ENCODE data around the gene GLG1.
"Not testable (repeated sequence)": the region's sequence is repeated elsewhere in the genome, so short reads cannot be mapped to it uniquely, and the experiment has no call there.

Gene GLG1

GRCh38 chr16:74537746-74538145 lies 69.2 kb downstream of the GLG1 start:
- not testable (repeated sequence) for DNase-seq (ENCODE audit: low spot score)

- not testable (repeated sequence) for DNase-seq (ENCODE audit: low spot score)
Measured at GRCh38 chr16:74534650-74535049, 72.3 kb downstream of the GLG1 start.

GRCh38 chr16:74524926-74525325 lies 82.0 kb downstream of the GLG1 start:
- no peak for DNase-seq (ENCODE audit: low spot score)

GRCh38 chr16:74524117-74524516 lies 82.8 kb downstream of the GLG1 start:
- DNase-seq (ENCODE audit: low spot score): no peak

- not testable (repeated sequence) for DNase-seq (ENCODE audit: low spot score)
Measured at GRCh38 chr16:74523706-74524105, 83.2 kb downstream of the GLG1 start.

GRCh38 chr16:74522160-74522559 lies 84.8 kb downstream of the GLG1 start:
- no peak for DNase-seq (ENCODE audit: low spot score)

GRCh38 chr16:74521691-74522090 lies 85.2 kb downstream of the GLG1 start:
- peak; percentile 45 for DNase-seq (ENCODE audit: low spot score)

GRCh38 chr16:74518934-74519333 lies 88.0 kb downstream of the GLG1 start:
- not testable (repeated sequence) for DNase-seq (ENCODE audit: low spot score)

GRCh38 chr16:74511961-74512360 lies 95.0 kb downstream of the GLG1 start:
- DNase-seq (ENCODE audit: low spot score): no peak

GRCh38 chr16:74505011-74505410 lies 101.9 kb downstream of the GLG1 start:
- DNase-seq (ENCODE audit: low spot score): no peak

- no peak for DNase-seq (ENCODE audit: low spot score)
Measured at GRCh38 chr16:74503412-74503811, 103.5 kb downstream of the GLG1 start.

GRCh38 chr16:74501484-74502478 lies 105.1 kb downstream of the GLG1 start:
- no peak for DNase-seq (ENCODE audit: low spot score)

GRCh38 chr16:74500907-74501306 lies 106.0 kb downstream of the GLG1 start:
- DNase-seq (ENCODE audit: low spot score): no peak

GRCh38 chr16:74499114-74499513 lies 107.8 kb downstream of the GLG1 start:
- DNase-seq (ENCODE audit: low spot score): no peak

GRCh38 chr16:74497761-74498160 lies 109.2 kb downstream of the GLG1 start:
- DNase-seq (ENCODE audit: low spot score): no peak

- DNase-seq (ENCODE audit: low spot score): no peak
Measured at GRCh38 chr16:74496054-74496453, 110.9 kb downstream of the GLG1 start.

- no peak for DNase-seq (ENCODE audit: low spot score)
Measured at GRCh38 chr16:74492976-74493375, 113.9 kb downstream of the GLG1 start.

GRCh38 chr16:74487634-74488495 lies 119.0 kb downstream of the GLG1 start:
- no peak for DNase-seq (ENCODE audit: low spot score)

- DNase-seq (ENCODE audit: low spot score): no peak
Measured at GRCh38 chr16:74485916-74486315, 121.0 kb downstream of the GLG1 start.

GRCh38 chr16:74480150-74481029 lies 126.5 kb downstream of the GLG1 start:
- DNase-seq (ENCODE audit: low spot score): peak; percentile 75

- DNase-seq (ENCODE audit: low spot score): no peak
Measured at GRCh38 chr16:74477226-74477625, 129.7 kb downstream of the GLG1 start.

- no peak for DNase-seq (ENCODE audit: low spot score)
Measured at GRCh38 chr16:74474416-74474815, 132.5 kb downstream of the GLG1 start.

All from GM03348 (cell line).